GM10266 (cell line): ENCODE data around the gene RIC1.
A peak's percentile ranks its signal among the peaks of the same experiment; 100 is the strongest.
"Not testable (repeated sequence)": the region's sequence is repeated elsewhere in the genome, so short reads cannot be mapped to it uniquely, and the experiment has no call there.

Source experiments
- DNase-seq: peaks from one replicate; pipeline ENCODE4 v3.0.0; 2012; ENCODE audit errors: extremely low spot score
- TF ChIP-seq, protein P1 (sequence below): IDR thresholded peaks from 2 replicates; pipeline ENCODE4 v1.5.1; 2012; ENCODE audit warnings: mild to moderate bottlenecking, low read depth; ENCODE audit not compliant: control insufficient read depth, insufficient read depth; ENCODE audit errors: missing control alignments

Gene RIC1

DNA sequence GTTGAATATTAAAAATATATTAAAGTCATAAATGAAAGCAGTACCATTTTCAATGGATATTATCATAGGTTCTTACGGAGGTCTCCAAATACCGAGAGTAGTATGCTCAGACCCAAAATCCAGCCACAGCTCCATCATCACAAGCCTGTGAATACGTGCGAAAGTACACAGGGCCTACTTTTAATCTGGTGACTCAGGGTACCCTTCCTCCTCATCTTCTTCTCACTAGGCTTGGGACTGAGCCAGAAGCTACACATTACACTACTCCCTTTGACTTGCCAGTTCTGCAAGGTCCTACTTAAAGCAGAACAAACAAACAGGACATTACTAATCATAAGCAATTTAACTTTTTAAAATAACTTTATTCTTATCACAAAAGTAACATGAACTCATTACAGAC lies 7.6 kb upstream of the RIC1 start:
- DNase-seq: no peak
- TF ChIP-seq, protein P1, sequence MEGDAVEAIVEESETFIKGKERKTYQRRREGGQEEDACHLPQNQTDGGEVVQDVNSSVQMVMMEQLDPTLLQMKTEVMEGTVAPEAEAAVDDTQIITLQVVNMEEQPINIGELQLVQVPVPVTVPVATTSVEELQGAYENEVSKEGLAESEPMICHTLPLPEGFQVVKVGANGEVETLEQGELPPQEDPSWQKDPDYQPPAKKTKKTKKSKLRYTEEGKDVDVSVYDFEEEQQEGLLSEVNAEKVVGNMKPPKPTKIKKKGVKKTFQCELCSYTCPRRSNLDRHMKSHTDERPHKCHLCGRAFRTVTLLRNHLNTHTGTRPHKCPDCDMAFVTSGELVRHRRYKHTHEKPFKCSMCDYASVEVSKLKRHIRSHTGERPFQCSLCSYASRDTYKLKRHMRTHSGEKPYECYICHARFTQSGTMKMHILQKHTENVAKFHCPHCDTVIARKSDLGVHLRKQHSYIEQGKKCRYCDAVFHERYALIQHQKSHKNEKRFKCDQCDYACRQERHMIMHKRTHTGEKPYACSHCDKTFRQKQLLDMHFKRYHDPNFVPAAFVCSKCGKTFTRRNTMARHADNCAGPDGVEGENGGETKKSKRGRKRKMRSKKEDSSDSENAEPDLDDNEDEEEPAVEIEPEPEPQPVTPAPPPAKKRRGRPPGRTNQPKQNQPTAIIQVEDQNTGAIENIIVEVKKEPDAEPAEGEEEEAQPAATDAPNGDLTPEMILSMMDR: no peak

DNA sequence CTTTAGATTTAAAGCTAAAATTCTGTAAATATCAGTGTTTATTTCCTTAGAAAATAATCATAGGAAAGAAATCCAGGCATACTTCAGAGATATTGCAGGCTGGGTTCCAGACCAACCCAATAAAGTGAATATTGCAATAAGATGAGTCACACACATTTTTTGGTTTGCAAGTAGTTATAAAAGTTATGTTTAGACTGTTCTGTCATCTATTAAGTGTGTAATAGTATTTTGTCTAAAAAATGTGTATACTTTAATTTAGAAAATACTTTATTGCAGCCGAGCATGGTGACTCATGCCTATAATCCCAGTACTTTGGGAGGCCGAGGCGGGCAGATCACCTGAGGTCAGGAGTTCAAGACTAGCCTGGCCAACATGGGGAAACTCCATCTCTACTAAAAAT lies 6.9 kb upstream of the RIC1 start:
- no peak for DNase-seq
- TF ChIP-seq, protein P1: no peak

DNA sequence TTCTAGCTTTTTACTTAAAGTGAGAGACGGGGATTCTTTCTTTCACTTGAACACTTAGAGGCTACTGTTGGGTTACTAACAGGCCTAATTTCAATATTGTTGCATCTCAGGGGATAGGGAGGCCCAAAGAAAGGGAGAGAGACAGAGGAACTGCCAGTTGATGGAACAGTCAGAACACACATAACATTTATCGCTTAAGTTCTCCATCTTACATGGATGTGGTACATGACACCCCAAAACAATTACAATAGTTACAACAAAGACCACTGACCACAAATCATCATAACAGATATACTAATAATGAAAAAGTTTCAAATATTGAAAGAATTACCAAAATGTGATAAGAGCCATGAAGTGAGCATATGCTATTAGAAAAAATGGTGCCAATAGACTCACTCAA lies 4.3 kb upstream of the RIC1 start:
- DNase-seq: no peak
- TF ChIP-seq, protein P1: no peak

DNA sequence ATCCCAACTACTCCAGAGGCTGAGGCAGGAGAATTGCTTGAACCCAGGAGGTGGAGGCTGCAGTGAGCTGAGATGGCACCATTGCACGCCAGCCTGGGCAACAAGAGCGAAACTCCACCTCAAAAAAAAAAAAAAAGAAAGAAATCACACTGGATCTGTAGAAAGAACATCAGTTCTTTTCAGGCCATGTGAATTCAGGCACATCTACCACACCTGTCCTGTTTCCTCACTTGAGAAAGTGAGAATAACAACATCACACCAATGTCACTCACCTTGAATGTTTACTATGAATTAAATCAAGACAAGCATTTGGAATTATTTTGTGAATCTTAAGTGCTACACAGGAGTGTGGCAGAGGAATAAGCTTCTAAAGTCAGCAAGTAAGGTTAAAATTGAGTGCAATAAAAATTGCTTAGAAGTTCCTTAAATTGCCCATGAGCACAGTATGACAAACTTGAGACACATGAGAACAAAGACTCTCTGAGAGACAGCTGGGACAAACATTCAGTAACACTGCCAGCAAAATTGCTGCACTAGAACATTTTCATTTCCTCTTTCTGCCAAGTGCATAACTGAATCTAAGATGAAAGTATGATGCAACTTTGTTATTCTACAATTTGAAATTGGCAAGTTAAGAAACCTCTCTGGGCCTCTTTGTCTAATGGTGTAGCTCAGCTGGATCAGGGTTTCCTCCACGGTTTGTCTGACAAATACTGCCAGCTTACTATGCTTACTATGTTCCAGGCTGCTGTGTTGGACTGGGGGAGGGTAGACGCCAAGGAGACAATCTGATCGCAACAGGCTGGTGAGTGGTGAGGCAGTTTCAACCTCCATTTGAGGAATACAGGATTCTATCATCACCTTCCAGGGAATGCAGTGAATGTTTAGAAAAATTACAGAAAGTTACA lies 1.9 kb upstream of the RIC1 start:
- TF ChIP-seq, protein P1: no peak
- peak; percentile 76 for DNase-seq

DNA sequence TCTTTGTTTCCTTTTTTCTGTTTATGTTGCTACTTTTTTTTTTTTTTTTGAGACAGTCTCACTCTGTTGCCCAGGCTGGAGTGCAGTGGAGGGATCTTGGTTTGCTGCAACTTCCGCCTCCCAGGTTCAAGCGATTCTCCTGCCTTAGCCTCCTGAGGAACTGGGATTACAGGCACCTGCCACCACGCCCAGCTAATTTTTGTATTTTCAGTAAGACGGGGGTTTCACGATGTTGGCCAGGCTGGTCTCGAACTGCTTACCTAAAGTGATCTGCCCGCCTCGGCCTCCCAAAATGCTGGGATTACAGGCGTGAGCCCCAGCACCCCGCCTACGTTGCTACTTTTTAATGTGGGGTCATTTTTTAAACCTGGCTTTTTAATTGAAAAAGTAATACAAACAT lies 1.2 kb upstream of the RIC1 start:
- DNase-seq: not testable (repeated sequence)

DNA sequence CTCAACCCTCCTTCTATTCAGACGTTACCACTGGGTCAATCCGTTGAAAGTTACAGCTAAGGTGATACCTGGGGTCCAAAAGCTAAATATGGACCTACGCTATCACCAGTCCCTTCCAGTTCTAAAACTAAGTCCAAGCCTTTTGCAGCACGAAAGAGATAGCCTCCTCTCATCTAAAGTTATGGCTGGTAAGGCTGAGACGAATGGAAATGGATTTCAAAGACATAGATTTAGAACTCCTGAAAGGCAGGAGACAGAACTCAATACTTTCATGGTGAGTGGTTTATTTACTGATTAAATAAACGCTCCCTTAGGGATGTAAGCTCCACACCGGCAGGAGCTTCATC lies 751 bp upstream of the RIC1 start:
- no peak for DNase-seq
- TF ChIP-seq, protein P1: no peak

DNA sequence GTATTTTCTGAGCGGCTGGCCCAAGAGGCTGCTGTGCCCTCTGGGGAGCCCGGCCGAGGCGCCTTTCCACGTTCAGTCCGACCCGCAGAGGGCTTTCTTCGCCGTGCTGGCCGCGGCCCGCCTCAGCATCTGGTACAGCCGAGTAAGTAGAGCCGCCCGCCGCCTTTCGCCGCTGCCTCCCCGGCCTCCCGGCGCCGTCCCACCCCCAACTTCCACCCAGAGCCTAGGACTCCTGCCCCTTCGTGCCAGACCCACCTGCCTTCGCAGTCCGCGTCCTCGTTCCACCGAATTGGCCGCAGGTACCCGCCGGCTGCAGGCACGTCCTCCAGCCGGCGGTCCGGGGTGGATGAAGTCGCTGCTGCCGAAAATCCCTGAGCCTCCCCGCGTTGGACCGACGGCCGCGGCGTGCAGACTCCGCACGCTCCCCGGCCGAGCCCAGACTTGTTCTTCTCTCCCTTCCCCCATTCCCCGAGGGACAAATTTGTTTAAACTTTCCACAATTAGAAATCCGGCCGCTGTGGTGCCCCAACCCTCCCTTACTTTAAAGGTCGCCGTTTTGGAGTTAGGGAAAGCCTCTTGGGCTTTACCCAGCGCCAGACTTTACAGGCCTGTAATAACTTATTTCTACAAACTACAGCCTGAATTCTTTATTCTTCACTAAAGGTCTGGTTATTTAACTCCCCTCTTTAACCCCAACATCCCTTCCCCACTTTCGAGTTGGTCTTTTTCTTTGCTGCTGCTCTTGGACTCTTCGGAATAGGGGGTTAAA lies 589 bp downstream of the RIC1 start:
- TF ChIP-seq, protein P1: no peak
- DNase-seq: peak; percentile 27
